ENCODE results near the gene LNP1. TPM values are rescaled to one million over a fixed set of nuclear protein-coding genes. Genes with fewer than 3 reads are reported as not detected.

Gene LNP1
- total and polyA plus RNA-seq, 2 of the 8 experiments (the other 6 are each of a cell fraction or from before 2014, with no cell fraction given): 6.6 to 8.7 TPM

GRCh38 chr3:100384733-100385525, 16.4 kb upstream of the LNP1 start:
- TF ChIP-seq CTBP2 (IDR thresholded peaks at IDR 0.05; ENCODE audit: borderline replicate concordance, insufficient read depth, insufficient read length, low read length) (no peak), RXRA (IDR thresholded peaks at IDR 0.05; ENCODE audit: insufficient read depth, low read depth, low read length) (no peak), GABPA (IDR thresholded peaks at IDR 0.05; ENCODE audit: borderline replicate concordance, insufficient read depth, low read length) (no peak), YY1 (IDR thresholded peaks at IDR 0.05; ENCODE audit: low read depth, low read length) (no peak), EP300 (IDR thresholded peaks at IDR 0.05; ENCODE audit: borderline replicate concordance in 1 of 2, low read depth in 2 of 2, low read length in 2 of 2) (no peak)

More at GRCh38 chr3:100384733-100385525, 16.4 kb upstream of the LNP1 start:
- Histone ChIP-seq H3K18ac (ENCODE audit: extremely low read depth, low read length) (no peak overlapping the region), H3K4me2 (ENCODE audit: insufficient read depth in 1 of 2, low read depth in 2 of 2, low read length in 2 of 2) (no peak overlapping the region), H3K14ac (ENCODE audit: insufficient read length) (no peak overlapping the region), H3K56ac (replicated peaks; ENCODE audit: insufficient read length, low read depth, low read length) (no peak overlapping the region), H3K9ac (replicated peaks in 1 of 4; ENCODE audit: extremely low read depth in 1 of 4, low read depth in 3 of 4, low read length in 3 of 4) (no peak overlapping the region), H3K79me1 (ENCODE audit: low read depth, low read length) (no peaks in the 10 kb centered on the region; the same call in 1 of the 2 replicates), H4K20me1 (replicated peaks in 1 of 2; ENCODE audit: control insufficient read depth in 1 of 2, insufficient read depth in 2 of 2, low read length in 2 of 2) (peaks cover 2% of the 10 kb centered on the region in 2 experiments), H2BK5ac (ENCODE audit: low read depth, low read length) (no peak overlapping the region), H3K23ac (ENCODE audit: insufficient read length) (no peak overlapping the region), H3K4me3 (ENCODE audit: extremely low read depth in 1 of 4, insufficient read depth in 2 of 4, low read depth in 3 of 4, low read length in 4 of 4) (no peak overlapping the region), H2AK5ac (ENCODE audit: low read depth, low read length) (no peak overlapping the region), H2BK120ac (replicated peaks; ENCODE audit: low read depth, low read length) (no peak overlapping the region), H2BK15ac (ENCODE audit: low read length) (no peak overlapping the region), H3K27me3 (replicated peaks in 1 of 4; ENCODE audit: control insufficient read depth in 3 of 4, extremely low read depth in 1 of 4, insufficient read depth in 3 of 4, low read length in 3 of 4) (no peaks in the 10 kb centered on the region), H4K5ac (ENCODE audit: insufficient read length, low read depth, low read length) (no peak overlapping the region), H2BK20ac (ENCODE audit: low read length) (no peak overlapping the region), H3K27ac (ENCODE audit: low read depth, low read length) (no peak overlapping the region), H2AFZ (ENCODE audit: low read length) (no peak overlapping the region), H4K8ac (ENCODE audit: extremely low read depth, insufficient read depth, low read length) (no peak overlapping the region), H3K23me2 (ENCODE audit: low read depth, low read length) (no peaks in the 10 kb centered on the region), H2BK12ac (ENCODE audit: low read depth, low read length) (no peak overlapping the region), H4K91ac (replicated peaks; ENCODE audit: insufficient read length, low read length) (no peak overlapping the region), H3K79me2 (ENCODE audit: control insufficient read depth in 1 of 2, insufficient read depth in 2 of 2, low read length in 2 of 2) (peaks cover 3 to 28% of the 10 kb centered on the region in 2 experiments; a peak in 3 of 4 replicates), H3K4ac (replicated peaks; ENCODE audit: insufficient read length, low read depth, low read length) (no peak overlapping the region), H3K4me1 (replicated peaks in 1 of 4; ENCODE audit: control insufficient read depth in 3 of 4, insufficient read depth in 4 of 4, low read length in 3 of 4) (no peaks in the 10 kb centered on the region), H3K36me3 (ENCODE audit: control insufficient read depth in 2 of 4, insufficient read depth in 4 of 4, low read length in 3 of 4) (peaks cover 0 to 58% (median 28%) of the 10 kb centered on the region in 4 experiments; a peak in 7 of 8 replicates), H3K9me3 (ENCODE audit: insufficient read depth in 2 of 2, low read depth in 1 of 2, low read length in 1 of 2) (no peaks in the 10 kb centered on the region)
- CTCF ChIA-PET (ENCODE audit: partially characterized antibody): interaction anchor here (1.0 to 1.2 kb wide), 2 partner anchors 11 to 13 kb away, joined by 3 read pairs; no protein-coding TSS in a partner anchor
- no peak for FAIRE-seq
- WGBS, 2 experiments (ENCODE audit: extremely low coverage in 1 of 2, insufficient coverage in 1 of 2, insufficient read length in 1 of 2, insufficient replicate concordance in 2 of 2, low coverage in 1 of 2, low lambda C conversion rate in 2 of 2, missing lambda C conversion rate in 1 of 2): 74% methylated on average over 8 of the region's 8 CpGs; no CpG with 5 or more reads in 1 of the 2 experiments
- no peak for DNase-seq (ENCODE audit: low read depth in 1 of 2, low spot score in 2 of 2)
- POLR2A ChIA-PET (ENCODE audit: partially characterized antibody): interaction anchor here (1.1 to 3.6 kb wide), 2 partner anchors 9 to 16 kb away, joined by 3 to 21 read pairs; partner anchors contain the start of genes LNP1 and TOMM70
